Fibroblast of skin of left biceps (primary cell): ENCODE measurements around the gene MMP23B.
"Not testable (repeated sequence)": the region's sequence is repeated elsewhere in the genome, so short reads cannot be mapped to it uniquely, and the experiment has no call there.

ENCODE experiments used
- DNase-seq, 2 experiments: peaks; one replicate each; pipeline ENCODE4 v3.0.0-alpha.2; 2013; ENCODE audit warnings: low read depth in 2 of 2

The MMP23B gene

DNA sequence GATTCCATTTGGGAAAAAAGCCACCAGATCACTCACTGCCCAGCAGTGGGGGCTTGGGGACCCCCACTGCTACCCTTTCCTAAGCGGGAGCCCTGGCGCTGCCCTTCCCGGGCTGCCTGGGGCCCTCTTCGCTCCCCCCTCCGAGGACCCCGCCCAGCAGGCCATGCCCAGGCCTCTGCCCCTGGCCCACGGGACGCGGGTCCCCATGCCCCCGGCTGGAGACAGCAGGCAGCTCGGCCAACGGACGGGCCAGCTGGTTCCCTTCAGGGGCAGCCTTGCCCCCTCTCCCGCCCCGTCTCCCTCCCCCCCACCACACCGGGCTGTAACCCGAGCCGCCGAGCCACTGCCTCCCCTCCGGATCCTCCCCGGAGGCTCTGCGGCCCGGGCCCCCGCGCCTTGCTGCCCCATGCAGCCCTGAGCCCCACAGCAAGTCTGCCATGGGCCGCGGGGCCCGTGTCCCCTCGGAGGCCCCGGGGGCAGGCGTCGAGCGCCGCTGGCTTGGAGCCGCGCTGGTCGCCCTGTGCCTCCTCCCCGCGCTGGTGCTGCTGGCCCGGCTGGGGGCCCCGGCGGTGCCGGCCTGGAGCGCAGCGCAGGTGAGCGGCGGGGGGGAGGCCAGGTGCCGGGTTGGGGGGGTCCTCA, at the start of gene MMP23B:
Gene MMP23B, plus strand, starts transcription at position 392 of the 639 bp plus-strand sequence. Its CDS starts 46 bp downstream, at position 438.
- no peak for DNase-seq

GRCh38 chr1:1582585-1583346, 49.2 kb upstream of the MMP23B start:
- DNase-seq: no peak

DNA sequence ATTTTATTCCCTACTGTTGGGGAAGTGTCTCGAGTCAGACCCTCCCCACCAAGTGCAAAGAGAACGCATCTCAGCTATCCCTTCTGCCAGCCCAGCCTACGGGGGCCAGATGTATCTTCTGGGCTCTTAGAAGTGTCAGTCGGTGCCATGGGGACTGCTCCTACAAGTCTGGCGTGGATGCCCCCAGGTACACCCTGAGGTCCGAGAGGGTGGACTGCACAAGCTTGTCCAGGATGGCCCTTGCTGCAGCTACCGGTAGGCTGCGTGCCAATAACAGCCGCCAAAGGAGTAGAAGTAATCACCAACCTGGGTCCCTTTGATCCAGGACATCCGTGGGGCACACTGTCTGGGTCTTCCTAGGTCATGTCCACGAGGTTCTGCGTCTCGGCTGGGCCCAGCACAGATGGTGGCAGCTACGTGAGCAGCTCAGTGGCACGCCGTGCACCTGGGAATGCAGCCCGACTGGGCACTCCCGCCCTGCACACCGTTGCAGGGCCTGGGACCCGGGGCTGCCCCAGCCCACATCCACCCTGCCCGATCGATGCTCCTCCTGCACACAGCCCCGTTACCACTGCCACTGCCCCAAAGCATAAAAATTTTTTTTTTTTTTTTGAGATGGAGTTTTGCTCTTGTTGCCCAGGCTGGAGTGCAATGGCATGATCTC, 48.5 kb upstream of the MMP23B start:
- no peak for DNase-seq

DNA sequence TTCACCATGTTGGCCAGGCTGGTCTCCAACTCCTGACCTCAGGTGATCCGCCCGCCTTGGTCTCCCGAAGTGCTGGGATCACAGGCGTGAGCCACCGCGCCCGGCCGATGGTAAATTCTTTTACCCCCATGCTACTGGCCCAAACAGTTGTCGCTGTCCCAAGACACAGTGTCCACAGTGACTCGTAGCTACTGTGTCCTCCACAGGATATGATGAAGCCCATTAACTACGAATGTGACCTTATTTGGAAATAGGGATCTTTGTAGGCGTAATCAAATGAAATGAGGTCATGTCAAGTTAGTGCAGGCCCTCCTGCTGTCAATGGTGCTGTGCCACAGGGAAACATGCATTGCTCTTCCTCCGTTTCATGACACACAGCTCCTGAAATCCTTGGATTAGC, 40.5 kb upstream of the MMP23B start:
- no peak for DNase-seq

- DNase-seq: no peak
Measured at GRCh38 chr1:1593834-1594601, 38.0 kb upstream of the MMP23B start.

DNA sequence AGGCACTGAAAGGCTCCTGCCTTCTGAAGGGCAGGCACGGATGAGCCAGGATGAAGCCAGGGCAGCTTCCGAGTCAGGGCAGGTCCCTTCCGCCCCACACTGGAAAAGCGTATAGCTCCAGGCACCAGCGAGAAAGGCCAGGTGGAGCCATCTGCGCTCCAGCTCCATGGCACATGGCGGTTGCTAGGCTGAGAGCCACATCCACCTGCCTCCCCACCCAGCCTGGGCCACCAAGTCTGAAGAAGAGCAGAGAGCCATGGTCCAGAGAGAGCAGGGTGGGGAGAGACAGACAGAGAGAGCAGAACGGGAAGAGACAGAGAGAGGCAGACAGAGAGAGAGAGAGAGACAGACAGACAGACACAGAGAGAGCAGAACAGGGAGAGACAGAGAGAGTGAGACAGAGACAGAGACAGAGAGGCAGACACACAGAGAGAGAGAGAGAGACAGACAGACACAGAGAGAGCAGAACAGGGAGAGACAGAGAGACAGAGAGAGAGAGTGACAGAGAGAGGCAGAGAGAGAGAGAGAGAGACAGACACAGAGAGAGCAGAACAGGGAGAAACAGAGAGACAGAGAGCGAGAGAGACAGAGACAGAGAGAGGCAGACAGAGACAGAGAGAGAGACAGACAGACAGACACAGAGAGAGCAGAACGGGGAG, 37.2 kb upstream of the MMP23B start:
- DNase-seq: no peak

- not testable (repeated sequence) for DNase-seq
Measured at GRCh38 chr1:1595341-1595740, 36.6 kb upstream of the MMP23B start.

DNA sequence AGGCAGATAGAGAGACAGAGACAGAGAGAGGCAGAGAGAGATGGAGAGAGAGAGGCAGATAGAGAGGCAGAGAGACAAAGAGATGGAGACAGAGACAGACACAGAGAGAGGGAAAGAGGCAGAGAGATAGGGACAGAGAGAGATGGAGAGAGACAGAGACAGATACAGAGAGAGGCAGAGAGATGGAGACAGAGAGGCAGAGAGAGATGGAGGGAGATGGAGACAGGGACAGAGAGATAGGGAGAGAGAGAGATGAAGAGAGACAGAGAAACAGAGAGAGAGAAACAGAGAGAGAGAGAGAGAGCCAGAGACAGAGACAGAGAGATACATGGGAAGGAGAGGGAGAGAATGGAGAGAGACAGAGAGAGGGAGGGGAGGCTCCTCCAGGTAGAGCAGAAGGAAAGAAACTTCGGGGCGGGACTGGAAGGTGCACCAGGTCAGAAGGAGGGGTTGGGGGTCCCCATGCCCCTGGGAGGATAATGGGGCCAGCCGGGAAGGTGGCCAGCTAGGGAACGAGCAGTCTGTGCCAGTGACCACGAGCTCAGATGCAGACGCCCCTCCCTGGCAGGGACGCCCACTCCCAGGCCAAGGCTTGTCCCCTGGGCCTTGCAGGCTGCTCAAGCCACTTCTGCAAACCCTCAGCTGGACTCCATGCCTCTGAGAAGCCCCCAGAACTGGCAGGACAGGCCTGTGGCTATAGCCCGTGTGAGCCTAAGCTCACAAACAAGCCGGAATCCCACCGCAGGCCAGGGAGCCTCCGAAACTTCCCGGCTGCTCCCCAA, 35.3 kb upstream of the MMP23B start:
- DNase-seq: no peak

- DNase-seq: no peak
Measured at GRCh38 chr1:1597275-1597930, 34.6 kb upstream of the MMP23B start.

DNA sequence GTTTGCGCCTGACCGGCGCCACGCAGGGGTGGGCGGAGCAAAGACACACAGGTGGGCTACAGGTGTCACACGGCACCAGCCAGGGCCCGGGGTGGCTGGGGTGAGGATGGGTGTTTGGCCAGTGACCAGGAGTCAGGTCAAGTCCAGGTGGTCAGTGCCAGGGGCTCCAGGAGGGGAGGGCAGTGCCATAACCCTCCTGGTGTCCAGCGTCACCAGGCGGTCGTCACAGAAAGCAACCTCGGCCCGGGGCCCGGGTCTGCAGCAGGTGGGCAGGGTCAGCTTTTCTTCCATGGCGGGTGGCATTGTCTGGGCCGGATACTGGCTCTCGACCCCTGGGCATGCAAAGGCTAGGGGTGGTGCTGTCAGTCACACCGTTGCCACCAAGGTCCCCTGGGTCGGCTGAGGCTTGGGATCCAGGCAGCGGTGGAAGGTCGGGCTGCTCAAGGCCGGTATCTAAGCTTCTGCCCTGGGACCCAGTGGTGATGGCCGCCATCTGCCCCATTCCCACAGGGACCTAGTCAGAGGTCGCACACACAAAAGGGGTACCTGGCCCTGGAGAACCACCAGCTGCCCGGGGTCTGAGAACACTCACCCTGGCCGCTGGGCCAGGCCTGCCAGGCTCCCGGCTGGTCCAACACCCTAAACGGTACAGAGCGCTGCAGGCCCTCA, 33.8 kb upstream of the MMP23B start:
- no peak for DNase-seq

DNA sequence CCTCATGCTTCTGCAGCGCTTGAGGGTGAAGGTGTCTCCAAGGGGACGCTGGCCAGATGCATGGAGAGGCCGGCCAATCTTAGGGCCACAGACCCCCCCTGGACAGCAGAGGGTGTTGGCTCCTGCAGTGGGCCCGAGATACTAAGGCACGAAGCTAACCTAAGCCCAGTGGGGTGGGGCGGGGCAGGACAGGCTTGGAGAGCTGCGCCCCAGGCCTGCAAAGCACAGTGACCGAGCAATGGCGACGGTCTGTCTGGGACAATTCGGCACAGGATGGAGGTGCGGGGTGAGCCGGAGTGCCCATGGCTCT, 33.3 kb upstream of the MMP23B start:
- DNase-seq: no peak

DNA sequence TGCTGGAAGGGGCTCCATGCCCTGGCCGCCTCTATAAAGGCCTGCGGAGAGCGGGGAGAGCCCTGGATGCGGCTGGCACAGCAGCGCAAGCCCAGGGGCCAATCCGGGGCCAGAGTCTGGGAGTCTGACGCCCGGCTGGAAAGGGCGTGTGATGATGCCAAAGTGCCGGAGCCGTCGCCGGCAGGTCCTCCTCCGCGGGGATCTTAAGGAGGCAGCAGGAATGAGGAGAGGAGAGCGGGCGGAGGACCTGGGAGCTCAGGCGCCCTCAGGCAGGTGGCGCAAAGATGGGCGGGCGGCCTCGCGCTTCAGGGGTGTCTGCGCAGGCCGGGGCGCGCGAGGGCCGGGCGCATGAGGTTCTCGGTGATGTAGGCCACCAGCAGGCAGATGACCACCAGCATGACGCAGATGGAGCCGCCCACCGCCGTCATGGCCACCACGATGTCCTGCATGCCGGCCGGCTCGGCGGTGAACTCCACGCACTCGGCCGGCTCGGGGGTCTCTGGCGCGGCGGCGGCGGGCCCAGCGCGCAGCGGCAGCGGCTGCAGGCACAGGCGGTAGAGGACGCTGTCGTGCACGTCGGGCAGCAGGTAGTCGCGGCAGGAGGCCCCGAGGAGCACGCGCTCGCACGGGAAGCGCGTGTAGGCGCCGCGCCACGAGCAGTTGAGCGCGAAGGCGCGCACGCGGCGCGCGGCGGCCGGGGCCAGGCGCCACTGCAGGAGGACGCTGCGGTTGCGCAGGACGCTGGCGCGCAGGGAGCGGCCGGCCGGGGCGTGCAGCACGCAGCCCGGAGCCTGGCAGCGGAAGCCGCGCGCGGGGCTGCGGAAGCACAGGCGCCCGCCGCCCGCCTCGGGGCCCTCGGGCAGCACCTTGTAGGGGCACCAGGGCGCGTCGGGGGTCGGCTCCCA, 32.7 kb upstream of the MMP23B start:
- DNase-seq: no peak

DNA sequence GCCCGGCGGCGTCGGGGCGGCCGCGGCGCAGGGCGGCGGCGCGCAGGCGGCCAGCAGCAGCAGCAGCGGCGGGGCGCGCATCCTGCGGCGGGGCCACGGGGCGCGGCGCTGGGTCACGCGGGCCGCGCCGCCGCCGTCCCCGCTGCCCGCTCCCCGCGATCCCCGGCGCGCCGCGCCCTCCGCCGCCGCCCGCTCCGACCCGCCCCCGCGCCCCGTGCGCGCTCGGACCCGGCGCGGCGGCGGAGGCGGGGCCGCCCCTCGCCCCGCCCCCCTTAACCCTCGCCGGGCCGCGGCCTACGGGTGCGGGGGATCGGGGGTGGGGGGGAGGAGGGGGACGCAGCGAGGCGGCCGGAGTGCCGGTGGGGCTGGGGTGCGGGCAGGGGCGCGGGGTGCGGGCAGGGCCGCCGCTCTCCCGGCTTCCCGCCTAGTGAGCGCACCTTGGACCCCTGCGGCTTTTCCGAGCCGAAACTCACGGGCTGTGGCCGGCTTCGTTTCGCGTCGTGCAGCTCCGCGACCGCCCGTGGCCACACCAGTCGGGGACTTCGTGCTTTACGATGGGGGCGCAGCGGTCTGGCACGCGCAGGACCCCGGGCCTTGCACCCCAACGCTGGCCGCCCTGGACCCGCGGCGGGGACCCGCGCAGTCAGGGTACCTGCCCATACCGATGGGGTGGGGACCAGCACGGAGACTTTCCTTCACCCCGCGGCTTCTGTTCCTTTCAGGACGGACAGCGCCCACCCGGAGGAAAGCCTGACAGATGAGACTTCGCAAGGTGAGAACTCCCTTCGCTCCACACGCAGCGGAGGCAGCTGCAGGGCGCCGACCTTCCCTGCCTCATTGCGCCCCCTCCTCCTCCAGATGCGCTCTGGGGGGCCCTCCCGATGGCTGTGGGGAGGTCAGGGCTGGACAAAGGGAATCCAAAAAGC, 31.8 kb upstream of the MMP23B start, which contains the start of gene FNDC10:
Gene FNDC10, minus strand, starts transcription at position 201 of the 926 bp plus-strand sequence. Its CDS starts 120 bp downstream, at position 81.
- DNase-seq: no peak

DNA sequence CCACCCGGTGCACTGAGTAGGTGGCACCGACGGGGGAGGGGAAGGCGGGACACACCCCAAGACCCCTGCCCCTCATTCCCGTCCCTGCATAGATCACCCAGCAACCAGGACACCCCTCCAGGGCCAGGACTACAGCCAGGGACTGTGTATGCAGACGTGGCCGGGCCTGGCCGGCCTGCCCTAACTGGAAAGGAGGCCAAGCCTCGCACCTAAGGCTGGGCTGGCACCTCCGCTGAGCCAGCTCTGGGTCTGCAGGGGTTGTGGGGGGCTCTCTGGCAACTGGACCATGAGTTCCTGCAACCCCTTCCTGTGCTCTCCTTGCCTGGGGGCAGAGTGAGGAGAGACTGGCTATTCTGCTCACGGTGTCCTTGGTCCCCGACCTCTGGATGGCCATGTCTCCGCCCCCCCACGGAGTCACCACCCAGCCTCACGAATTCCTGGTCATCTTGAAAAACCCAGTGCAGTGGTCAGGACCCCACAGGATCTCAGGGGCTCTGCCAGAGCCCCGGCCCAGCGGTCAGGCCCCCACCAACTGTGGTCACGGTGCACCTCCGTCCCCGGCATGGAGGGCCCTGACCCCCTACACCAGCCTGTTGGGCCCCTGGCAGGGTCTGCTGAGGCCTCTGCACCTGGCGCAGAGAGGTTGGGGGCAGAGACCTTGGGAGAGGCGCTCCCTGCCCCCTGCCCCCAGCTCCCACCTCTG, 31.0 kb upstream of the MMP23B start:
- no peak for DNase-seq

DNA sequence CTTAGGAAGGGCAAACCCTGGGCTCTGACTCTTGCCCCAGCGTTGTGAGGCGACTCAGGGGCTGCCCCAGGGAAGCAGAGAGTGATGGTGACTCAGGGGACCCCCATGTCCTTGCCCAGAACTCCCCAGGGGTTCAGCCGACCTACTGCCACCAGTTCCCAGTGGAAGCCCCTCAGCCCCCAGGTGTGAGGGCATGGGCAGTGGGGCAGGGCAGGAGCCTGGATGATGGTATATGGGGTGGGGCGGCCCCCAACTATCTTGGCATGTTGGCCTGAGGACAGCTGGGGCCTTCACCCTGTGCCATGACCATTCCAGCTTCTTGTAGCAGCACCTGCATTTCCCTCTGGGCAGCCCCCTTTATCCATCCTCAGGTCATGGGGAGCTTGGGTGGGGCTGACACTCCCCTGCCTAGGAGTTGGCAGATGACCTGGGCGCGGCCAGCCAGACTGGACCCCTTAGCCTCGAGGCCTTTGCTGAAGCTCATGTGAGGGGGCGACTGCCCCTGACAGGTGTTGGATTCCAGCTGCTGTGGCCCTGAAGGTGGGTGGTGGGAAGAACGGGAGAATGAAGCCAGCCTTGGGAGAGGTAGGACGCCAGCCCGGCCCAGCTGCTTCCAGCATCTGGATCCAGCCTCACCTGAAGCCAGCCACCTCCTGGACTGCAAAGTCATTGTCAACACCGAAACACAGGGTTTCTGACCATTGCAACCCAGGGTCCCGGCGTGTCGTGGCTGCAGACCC, 30.2 kb upstream of the MMP23B start:
- DNase-seq: no peak

- DNase-seq: no peak
Measured at GRCh38 chr1:1602304-1602967, 29.5 kb upstream of the MMP23B start.
